ENCODE results near the gene EPGN. TPM values are rescaled to one million over a fixed set of nuclear protein-coding genes. Genes with fewer than 3 reads are reported as not detected.

Gene EPGN
- total RNA-seq, 2 experiments from 2014 or later = not detected

GRCh38 chr4:74315376-74315775, 7.1 kb downstream of the EPGN start:
- no peaks in the 10 kb centered on the region for H3K4me1 ChIP-seq (ENCODE audit: insufficient read depth, low read length, poor library complexity, severe bottlenecking)
- H3K4me2 ChIP-seq (ENCODE audit: low read length) = no peak overlapping the region
- intact Hi-C loops (cut with micrococcal nuclease; ENCODE audit: unreplicated experiment) = no loop called here
- H3K9me2 ChIP-seq (ENCODE audit: insufficient read depth, low read length) = no peaks in the 10 kb centered on the region
- ChIA-PET POLR2A (no interaction called here), CTCF (ENCODE audit: unreplicated experiment) (no interaction called here)
- TF ChIP-seq EZH2phosphoT487 (IDR thresholded peaks at IDR 0.05; ENCODE audit: borderline replicate concordance, low read depth, low read length) (no peak), CTCF (conservative IDR thresholded peaks at IDR 0.05; ENCODE audit: low read length) (no peak)
- H3K27ac ChIP-seq (ENCODE audit: low read depth, low read length, poor library complexity, severe bottlenecking) = no peak overlapping the region
- H3K4me3 ChIP-seq (ENCODE audit: low read depth, low read length, poor library complexity, severe bottlenecking) = no peak overlapping the region
- no peaks in the 10 kb centered on the region for H3K79me2 ChIP-seq (ENCODE audit: insufficient read depth, low read depth, low read length)
- no TSS peak for BruUV-seq (replicated peaks)
- no peaks in the 10 kb centered on the region for H3K36me3 ChIP-seq (ENCODE audit: insufficient read depth, low read length)
- no peak overlapping the region for H2AFZ ChIP-seq (ENCODE audit: low read length)
- DNase-seq (ENCODE audit: low spot score) = no peak
- H3K9me3 ChIP-seq (ENCODE audit: low read length) = no peaks in the 10 kb centered on the region
- H4K20me1 ChIP-seq (ENCODE audit: insufficient read depth, low read length) = no peaks in the 10 kb centered on the region

GRCh38 chr4:74316397-74316796, 8.1 kb downstream of the EPGN start:
- Histone ChIP-seq H3K9me2 (ENCODE audit: insufficient read depth, low read length) (no peaks in the 10 kb centered on the region), H3K4me2 (ENCODE audit: low read length) (no peak overlapping the region), H3K27ac (ENCODE audit: low read depth, low read length, poor library complexity, severe bottlenecking) (no peak overlapping the region), H2AFZ (ENCODE audit: low read length) (no peak overlapping the region), H3K36me3 (ENCODE audit: insufficient read depth, low read length) (no peaks in the 10 kb centered on the region), H4K20me1 (ENCODE audit: insufficient read depth, low read length) (no peaks in the 10 kb centered on the region), H3K9me3 (ENCODE audit: low read length) (no peaks in the 10 kb centered on the region), H3K4me1 (ENCODE audit: insufficient read depth, low read length, poor library complexity, severe bottlenecking) (no peaks in the 10 kb centered on the region), H3K79me2 (ENCODE audit: insufficient read depth, low read depth, low read length) (no peaks in the 10 kb centered on the region), H3K4me3 (ENCODE audit: low read depth, low read length, poor library complexity, severe bottlenecking) (no peak overlapping the region)
- no peak for TF ChIP-seq EZH2phosphoT487 (IDR thresholded peaks at IDR 0.05; ENCODE audit: borderline replicate concordance, low read depth, low read length)
- TF ChIP-seq CTCF (conservative IDR thresholded peaks at IDR 0.05; ENCODE audit: low read length) = no peak
- ChIA-PET POLR2A (interaction anchor here (1.0 kb wide), 1 partner anchor 8 kb away, joined by 3 read pairs; the partner anchor contains the start of gene EPGN), CTCF (ENCODE audit: unreplicated experiment) (no interaction called here)
- no TSS peak for BruUV-seq (replicated peaks)
- intact Hi-C loops (cut with micrococcal nuclease; ENCODE audit: unreplicated experiment) = no loop called here
- no peak for DNase-seq (ENCODE audit: low spot score)

- Histone ChIP-seq H3K36me3 (ENCODE audit: insufficient read depth, low read length) (no peaks in the 10 kb centered on the region), H3K27ac (ENCODE audit: low read depth, low read length, poor library complexity, severe bottlenecking) (no peak overlapping the region), H3K4me2 (ENCODE audit: low read length) (no peak overlapping the region), H4K20me1 (ENCODE audit: insufficient read depth, low read length) (no peaks in the 10 kb centered on the region), H3K4me3 (ENCODE audit: low read depth, low read length, poor library complexity, severe bottlenecking) (no peak overlapping the region), H2AFZ (ENCODE audit: low read length) (no peak overlapping the region), H3K9me3 (ENCODE audit: low read length) (no peaks in the 10 kb centered on the region), H3K79me2 (ENCODE audit: insufficient read depth, low read depth, low read length) (no peaks in the 10 kb centered on the region), H3K4me1 (ENCODE audit: insufficient read depth, low read length, poor library complexity, severe bottlenecking) (no peaks in the 10 kb centered on the region), H3K9me2 (ENCODE audit: insufficient read depth, low read length) (no peaks in the 10 kb centered on the region)
- ChIA-PET POLR2A (interaction anchor here (0.6 to 1.2 kb wide), 4 partner anchors 9 to 1463 kb away, joined by 3 to 5 read pairs (median 4); partner anchors contain the start of gene EPGN), CTCF (ENCODE audit: unreplicated experiment) (no interaction called here)
- no TSS peak for BruUV-seq (replicated peaks)
- no peak for TF ChIP-seq CTCF (conservative IDR thresholded peaks at IDR 0.05; ENCODE audit: low read length)
- TF ChIP-seq EZH2phosphoT487 (IDR thresholded peaks at IDR 0.05; ENCODE audit: borderline replicate concordance, low read depth, low read length) = no peak
- no peak for DNase-seq (ENCODE audit: low spot score)
- intact Hi-C loops (cut with micrococcal nuclease; ENCODE audit: unreplicated experiment) = no loop called here
These were observed 9.5 kb downstream of the EPGN start for GRCh38 chr4:74317616-74318246.

Data from OCI-LY7 (cell line).